ENCODE results near the gene ARMC12. TPM values are rescaled to one million over a fixed set of nuclear protein-coding genes. Genes with fewer than 3 reads are reported as not detected.

Gene ARMC12
- total RNA-seq, 2 donors from 2014 or later: not detected

DNA sequence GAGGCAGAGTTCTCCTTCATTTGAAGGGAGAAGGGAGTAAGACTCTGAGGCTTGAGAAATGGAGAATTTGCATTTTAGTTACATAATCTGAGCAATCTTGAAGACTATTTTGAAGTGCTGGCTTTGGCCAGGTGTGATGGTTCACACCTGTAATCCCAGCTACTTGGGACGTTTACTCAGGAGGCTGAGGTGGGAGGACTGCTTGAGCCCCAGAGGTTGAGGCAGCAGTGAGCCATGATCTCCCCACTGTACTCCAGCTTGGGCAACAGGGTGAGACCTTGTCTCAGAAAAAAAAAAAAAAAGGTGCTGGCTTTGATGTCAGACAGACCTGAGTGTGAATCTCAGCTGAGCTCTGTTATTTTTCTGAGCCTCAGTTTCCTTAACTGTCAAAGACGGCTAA, 12.4 kb upstream of the ARMC12 start:
- Histone ChIP-seq H3K27ac (peak overlapping the region; percentile 99 to 100), H3K36me3 (no peaks in the 10 kb centered on the region), H3K4me1 (ENCODE audit: control insufficient read depth in 1 of 2, low read depth in 2 of 2) (peaks cover 66 to 95% of the 10 kb centered on the region in 2 donors), H3K9me3 (no peaks in the 10 kb centered on the region), H3K4me3 (no peak overlapping the region), H3K27me3 (replicated peaks; ENCODE audit: insufficient read depth) (no peaks in the 10 kb centered on the region)
- ATAC-seq (ENCODE audit: insufficient number of reproducible peaks, low FRiP score, low read depth) (no peak), DNase-seq (ENCODE audit: low spot score) (no peak)
- TF ChIP-seq, protein P1, sequence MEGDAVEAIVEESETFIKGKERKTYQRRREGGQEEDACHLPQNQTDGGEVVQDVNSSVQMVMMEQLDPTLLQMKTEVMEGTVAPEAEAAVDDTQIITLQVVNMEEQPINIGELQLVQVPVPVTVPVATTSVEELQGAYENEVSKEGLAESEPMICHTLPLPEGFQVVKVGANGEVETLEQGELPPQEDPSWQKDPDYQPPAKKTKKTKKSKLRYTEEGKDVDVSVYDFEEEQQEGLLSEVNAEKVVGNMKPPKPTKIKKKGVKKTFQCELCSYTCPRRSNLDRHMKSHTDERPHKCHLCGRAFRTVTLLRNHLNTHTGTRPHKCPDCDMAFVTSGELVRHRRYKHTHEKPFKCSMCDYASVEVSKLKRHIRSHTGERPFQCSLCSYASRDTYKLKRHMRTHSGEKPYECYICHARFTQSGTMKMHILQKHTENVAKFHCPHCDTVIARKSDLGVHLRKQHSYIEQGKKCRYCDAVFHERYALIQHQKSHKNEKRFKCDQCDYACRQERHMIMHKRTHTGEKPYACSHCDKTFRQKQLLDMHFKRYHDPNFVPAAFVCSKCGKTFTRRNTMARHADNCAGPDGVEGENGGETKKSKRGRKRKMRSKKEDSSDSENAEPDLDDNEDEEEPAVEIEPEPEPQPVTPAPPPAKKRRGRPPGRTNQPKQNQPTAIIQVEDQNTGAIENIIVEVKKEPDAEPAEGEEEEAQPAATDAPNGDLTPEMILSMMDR (IDR thresholded peaks at IDR 0.05): no peak

DNA sequence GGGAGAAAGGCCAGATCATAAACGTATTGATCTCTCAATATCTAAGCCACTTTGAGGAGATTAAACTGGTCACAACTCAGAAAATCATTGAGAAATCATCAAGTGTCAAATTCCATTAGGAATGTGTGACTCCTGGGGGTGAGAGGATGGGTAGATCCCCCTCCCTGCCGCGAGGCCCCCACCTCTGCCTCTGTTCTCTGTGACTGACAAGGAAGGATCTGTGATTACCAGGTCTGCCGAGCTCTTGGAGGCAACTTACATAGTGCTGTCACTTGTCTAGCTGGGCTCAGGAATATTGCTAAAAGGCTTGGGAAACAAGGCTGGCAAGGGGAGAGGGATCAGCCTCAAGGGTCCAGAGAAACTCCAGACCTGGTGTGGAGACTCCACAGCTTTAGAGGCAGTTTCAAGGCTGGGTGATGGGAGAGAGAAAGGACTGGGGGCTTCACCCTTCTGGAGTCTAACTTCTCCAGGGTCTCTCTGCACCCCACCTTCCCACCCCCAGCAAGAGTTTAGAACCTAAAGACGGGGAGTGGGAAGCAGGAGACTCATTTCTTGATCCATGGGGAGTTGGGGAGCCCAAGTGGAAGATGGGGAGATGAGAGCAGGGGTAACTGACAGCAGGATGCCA, 11.6 kb upstream of the ARMC12 start:
- DNase-seq (ENCODE audit: low spot score) (no peak), ATAC-seq (ENCODE audit: insufficient number of reproducible peaks, low FRiP score, low read depth) (no peak)
- Histone ChIP-seq H3K27ac (peak overlapping the region; percentile 99 to 100), H3K9me3 (no peaks in the 10 kb centered on the region), H3K27me3 (replicated peaks; ENCODE audit: insufficient read depth) (no peaks in the 10 kb centered on the region), H3K36me3 (no peaks in the 10 kb centered on the region), H3K4me1 (ENCODE audit: control insufficient read depth in 1 of 2, low read depth in 2 of 2) (peaks cover 65 to 95% of the 10 kb centered on the region in 2 donors), H3K4me3 (peak overlapping the region; percentile 6)
- TF ChIP-seq, protein P1 (IDR thresholded peaks at IDR 0.05): no peak

- H3K27me3 ChIP-seq (replicated peaks; ENCODE audit: insufficient read depth): no peaks in the 10 kb centered on the region
- H3K9me3 ChIP-seq: no peaks in the 10 kb centered on the region
- ATAC-seq (ENCODE audit: insufficient number of reproducible peaks, low FRiP score, low read depth) (peak; percentile 34), DNase-seq (ENCODE audit: low spot score) (no peak)
- peaks cover 64 to 95% of the 10 kb centered on the region in 2 donors for H3K4me1 ChIP-seq (ENCODE audit: control insufficient read depth in 1 of 2, low read depth in 2 of 2)
- H3K4me3 ChIP-seq: peak overlapping the region; percentile 75
- no peaks in the 10 kb centered on the region for H3K36me3 ChIP-seq
- peak overlapping the region; percentile 99 to 100 for H3K27ac ChIP-seq
- TF ChIP-seq, protein P1 (IDR thresholded peaks at IDR 0.05): no peak
These were observed 11.0 kb upstream of the ARMC12 start for GRCh38 chr6:35725721-35726438.

DNA sequence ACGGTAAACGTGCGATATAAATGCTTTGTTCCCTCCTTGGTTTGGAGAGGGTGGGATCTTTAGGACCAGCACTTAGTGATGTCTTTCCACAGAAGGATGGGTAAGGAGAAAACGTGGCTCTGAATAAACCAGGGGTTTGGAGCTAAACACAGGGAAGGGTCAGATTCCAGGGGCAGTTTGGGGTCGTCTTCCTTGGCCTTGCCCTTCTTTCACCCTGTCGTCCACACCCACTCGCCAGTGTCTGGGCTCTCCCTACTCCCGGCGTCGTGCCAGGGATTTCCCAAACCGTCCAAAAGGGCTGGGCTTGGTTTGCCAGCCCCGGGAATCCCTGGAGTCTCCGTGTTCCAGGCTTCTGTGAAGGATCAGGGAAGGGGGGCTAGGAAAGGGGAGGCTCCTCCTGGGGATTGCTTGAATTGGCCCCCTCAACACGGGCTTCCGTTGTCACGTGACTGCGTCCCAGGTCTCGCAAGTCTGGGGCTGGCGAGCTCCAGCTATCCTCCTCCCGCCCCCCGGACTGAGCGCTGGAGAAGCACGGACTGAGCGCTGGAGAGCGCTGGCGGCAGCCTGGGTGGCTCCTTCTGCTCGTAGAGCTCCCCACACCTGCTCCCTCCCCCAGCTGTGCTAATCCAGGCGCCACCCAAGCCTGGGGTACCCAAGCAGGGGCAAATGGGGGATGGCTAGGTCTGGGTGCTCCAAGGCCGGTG, 9.4 kb upstream of the ARMC12 start:
- peak overlapping the region; percentile 99 to 100 for H3K27ac ChIP-seq
- H3K4me3 ChIP-seq: peak overlapping the region; percentile 75
- peak; percentile 19 for ATAC-seq (ENCODE audit: insufficient number of reproducible peaks, low FRiP score, low read depth)
- peak; percentile 74 for DNase-seq (ENCODE audit: low spot score)
- no peaks in the 10 kb centered on the region for H3K9me3 ChIP-seq
- no peaks in the 10 kb centered on the region for H3K27me3 ChIP-seq (replicated peaks; ENCODE audit: insufficient read depth)
- H3K36me3 ChIP-seq: no peaks in the 10 kb centered on the region
- TF ChIP-seq, protein P1 (IDR thresholded peaks at IDR 0.05): no peak
- peaks cover 65 to 86% of the 10 kb centered on the region in 2 donors for H3K4me1 ChIP-seq (ENCODE audit: control insufficient read depth in 1 of 2, low read depth in 2 of 2)

Measured in thoracic aorta (tissue), 2 donors.